ENCODE data around the gene GSG1. TPM values are rescaled to one million over a fixed set of nuclear protein-coding genes. Genes with fewer than 3 reads are reported as not detected.

Gene GSG1
- total and polyA plus RNA-seq, 4 donors, result not detected

DNA sequence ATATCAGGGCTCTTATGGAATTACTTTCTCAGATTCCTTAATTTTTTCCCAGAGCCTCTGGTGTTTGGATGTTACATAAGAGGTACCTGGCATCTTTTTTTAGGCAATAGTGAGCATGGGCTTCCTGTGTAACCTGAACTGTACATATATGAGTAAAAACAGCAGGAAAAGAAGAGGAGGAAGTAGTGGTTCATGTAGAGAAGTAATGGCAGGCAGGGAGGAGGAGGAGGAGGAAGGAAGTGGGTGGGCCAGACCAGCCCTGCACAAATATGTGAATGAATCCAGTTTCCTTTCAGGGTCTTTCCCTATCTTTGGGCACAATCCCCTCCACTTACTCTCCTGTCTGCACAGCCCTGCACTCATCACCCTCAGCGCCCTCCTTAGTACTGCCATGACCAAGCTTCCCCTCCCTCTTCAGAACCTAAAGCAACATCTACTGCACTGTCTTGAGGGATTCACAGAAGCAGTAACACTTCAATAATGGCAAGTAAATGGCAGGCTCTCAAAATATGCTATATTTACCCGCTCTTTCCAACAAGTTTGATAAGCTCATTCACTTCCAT, 40.9 kb upstream of the GSG1 start:
- intact Hi-C loops (cut with DNase I), result no loop called here
- ATAC-seq (ENCODE audit: low FRiP score) (no peak), DNase-seq (no peak)
- H3K36me3 ChIP-seq (ENCODE audit: control insufficient read depth in 1 of 2, insufficient read depth in 2 of 2, low read length in 1 of 2), result no peaks in the 10 kb centered on the region
- H3K9me3 ChIP-seq (ENCODE audit: control insufficient read depth, low read length), result no peaks in the 10 kb centered on the region
- no peak overlapping the region for H3K27ac ChIP-seq (ENCODE audit: low read depth in 1 of 2, low read length in 2 of 2)
- H3K4me3 ChIP-seq (ENCODE audit: low read length in 2 of 2), result no peak overlapping the region
- H3K27me3 ChIP-seq (ENCODE audit: control insufficient read depth in 1 of 2, insufficient read depth in 2 of 2, low read length in 1 of 2), result no peaks in the 10 kb centered on the region
- peaks cover 0 to 4% of the 10 kb centered on the region in 2 donors for H3K4me1 ChIP-seq (ENCODE audit: control insufficient read depth in 1 of 2, insufficient read depth in 2 of 2, low read length in 2 of 2)
- WGBS, 2 donors, result 84 to 95% methylated on average over 2 of the region's 2 CpGs

DNA sequence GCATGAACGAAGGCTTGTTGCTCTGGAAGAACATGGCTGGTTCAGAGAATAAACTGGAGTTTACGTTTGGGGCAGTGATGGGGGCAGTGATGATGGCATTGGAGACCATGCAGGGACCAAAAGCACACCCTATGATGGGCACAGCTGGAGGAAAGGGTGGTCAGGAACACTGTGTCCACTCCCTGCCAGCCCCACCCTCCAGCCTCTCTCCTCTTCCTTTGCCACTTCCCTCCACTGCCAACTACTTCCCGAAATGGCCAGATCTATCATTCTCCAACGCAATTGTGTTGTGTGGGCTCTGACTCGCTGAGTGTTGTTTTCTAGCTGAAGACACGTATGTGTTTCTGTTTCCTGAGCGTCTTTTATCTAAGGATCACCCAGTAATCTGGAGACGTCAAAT, 39.3 kb upstream of the GSG1 start:
- Histone ChIP-seq H3K27me3 (ENCODE audit: control insufficient read depth in 1 of 2, insufficient read depth in 2 of 2, low read length in 1 of 2) (no peaks in the 10 kb centered on the region), H3K27ac (ENCODE audit: low read depth in 1 of 2, low read length in 2 of 2) (no peak overlapping the region), H3K9me3 (ENCODE audit: control insufficient read depth, low read length) (no peaks in the 10 kb centered on the region), H3K36me3 (ENCODE audit: control insufficient read depth in 1 of 2, insufficient read depth in 2 of 2, low read length in 1 of 2) (no peaks in the 10 kb centered on the region), H3K4me3 (ENCODE audit: low read length in 2 of 2) (no peak overlapping the region), H3K4me1 (ENCODE audit: control insufficient read depth in 1 of 2, insufficient read depth in 2 of 2, low read length in 2 of 2) (no peaks in the 10 kb centered on the region)
- 91 to 94% methylated on average over 8 of the region's 8 CpGs for WGBS, 2 donors
- ATAC-seq (ENCODE audit: low FRiP score), result no peak
- intact Hi-C loops (cut with DNase I), result no loop called here
- DNase-seq, result no peak

DNA sequence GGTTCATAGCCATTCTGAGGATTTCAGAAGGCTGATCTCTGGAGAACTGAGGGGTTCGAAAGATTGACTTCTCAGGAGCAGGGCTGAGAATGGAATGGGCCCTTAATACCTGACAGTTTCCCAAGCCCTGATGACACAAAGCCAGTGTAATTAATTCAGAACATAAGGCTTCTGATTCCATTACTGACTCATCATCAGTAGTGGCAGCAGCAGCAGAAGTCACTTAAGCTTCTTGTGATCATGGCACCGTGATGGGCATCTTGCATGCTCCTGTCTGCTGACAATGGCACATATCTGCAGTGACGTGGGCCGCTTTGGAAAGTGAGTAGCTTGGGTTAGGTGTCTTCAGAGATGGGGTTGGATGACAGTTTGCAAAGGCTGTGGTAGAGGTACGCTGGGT, 38.2 kb upstream of the GSG1 start:
- Histone ChIP-seq H3K36me3 (ENCODE audit: control insufficient read depth in 1 of 2, insufficient read depth in 2 of 2, low read length in 1 of 2) (no peaks in the 10 kb centered on the region), H3K27ac (ENCODE audit: low read depth in 1 of 2, low read length in 2 of 2) (no peak overlapping the region), H3K9me3 (ENCODE audit: control insufficient read depth, low read length) (no peaks in the 10 kb centered on the region), H3K27me3 (ENCODE audit: control insufficient read depth in 1 of 2, insufficient read depth in 2 of 2, low read length in 1 of 2) (no peaks in the 10 kb centered on the region), H3K4me3 (ENCODE audit: low read length in 2 of 2) (no peak overlapping the region), H3K4me1 (ENCODE audit: control insufficient read depth in 1 of 2, insufficient read depth in 2 of 2, low read length in 2 of 2) (no peaks in the 10 kb centered on the region)
- intact Hi-C loops (cut with DNase I), result no loop called here
- no peak for ATAC-seq (ENCODE audit: low FRiP score)
- 93 to 94% methylated on average over 5 of the region's 5 CpGs for WGBS, 2 donors
- no peak for DNase-seq

DNA sequence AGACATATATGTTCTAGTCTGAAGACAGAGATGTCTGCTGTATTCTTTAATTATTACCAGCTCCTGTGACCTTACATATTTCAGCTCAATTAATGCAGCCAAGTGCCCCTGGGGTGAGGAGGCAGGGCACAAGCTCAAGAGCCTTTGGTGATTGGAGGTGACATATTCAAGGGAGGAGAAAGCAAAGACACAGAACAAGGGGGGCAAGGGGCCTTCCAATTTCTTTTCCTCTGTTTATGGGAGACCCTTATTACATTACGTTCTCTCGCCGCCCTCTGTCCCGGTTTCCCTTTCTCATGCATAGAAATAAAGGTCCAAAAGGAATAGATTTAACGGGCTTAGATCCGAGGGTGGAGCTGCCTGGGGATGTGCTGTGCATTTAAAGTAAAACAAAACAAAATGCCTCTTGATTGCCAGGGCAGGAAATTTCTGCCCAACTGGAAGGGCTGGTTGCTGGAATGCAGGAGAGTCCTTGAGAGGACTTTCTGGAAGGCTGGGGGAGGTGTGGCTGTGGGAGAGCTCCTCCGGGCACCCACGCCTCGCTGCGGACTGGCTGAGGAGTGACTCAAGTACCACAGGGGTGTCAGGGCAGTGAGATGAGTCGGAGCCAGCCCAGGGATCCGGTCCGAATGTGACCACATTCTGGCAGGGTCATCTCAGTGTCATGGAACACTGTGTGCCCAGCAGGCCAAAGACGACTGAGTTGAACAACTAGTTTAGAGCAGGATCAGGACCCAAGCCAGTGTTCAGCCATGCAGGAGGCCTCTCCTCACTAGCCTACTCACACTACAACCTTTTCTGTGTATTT, 32.1 kb upstream of the GSG1 start:
- ATAC-seq (ENCODE audit: low FRiP score) (peak; percentile 55), DNase-seq (peak; percentile 60 to 81)

DNA sequence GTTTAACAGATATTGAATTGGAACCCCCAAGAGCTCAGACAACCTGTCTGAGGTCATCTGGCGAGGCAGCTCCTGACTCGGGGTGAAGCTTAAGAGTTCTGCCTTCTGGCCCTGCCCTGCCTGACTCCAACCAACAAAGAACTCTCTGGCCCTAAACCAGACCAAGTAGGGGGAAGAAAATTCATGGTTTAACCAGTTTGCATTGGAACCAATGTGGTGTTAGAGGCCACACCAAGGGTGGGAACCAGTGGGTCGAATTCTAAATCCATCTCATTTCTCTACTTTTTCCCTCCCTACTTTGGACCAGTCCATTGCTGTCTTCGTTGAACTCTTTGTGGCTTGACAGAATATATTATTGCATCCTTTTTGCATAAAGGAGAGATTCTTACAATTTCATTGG, 30.4 kb upstream of the GSG1 start:
- H3K9me3 ChIP-seq (ENCODE audit: control insufficient read depth, low read length), result no peaks in the 10 kb centered on the region
- no peak for ATAC-seq (ENCODE audit: low FRiP score)
- no peaks in the 10 kb centered on the region for H3K36me3 ChIP-seq (ENCODE audit: control insufficient read depth in 1 of 2, insufficient read depth in 2 of 2, low read length in 1 of 2)
- intact Hi-C loops (cut with DNase I), result no loop called here
- 90 to 91% methylated on average over 4 of the region's 4 CpGs for WGBS, 2 donors
- H3K27ac ChIP-seq (ENCODE audit: low read depth in 1 of 2, low read length in 2 of 2), result no peak overlapping the region
- no peaks in the 10 kb centered on the region for H3K27me3 ChIP-seq (ENCODE audit: control insufficient read depth in 1 of 2, insufficient read depth in 2 of 2, low read length in 1 of 2)
- no peak for DNase-seq
- no peaks in the 10 kb centered on the region for H3K4me1 ChIP-seq (ENCODE audit: control insufficient read depth in 1 of 2, insufficient read depth in 2 of 2, low read length in 2 of 2)
- no peak overlapping the region for H3K4me3 ChIP-seq (ENCODE audit: low read length in 2 of 2)

More for the DNA sequence above, 32.1 kb upstream of the GSG1 start:
- Histone ChIP-seq H3K27me3 (ENCODE audit: control insufficient read depth in 1 of 2, insufficient read depth in 2 of 2, low read length in 1 of 2) (no peaks in the 10 kb centered on the region), H3K4me3 (ENCODE audit: low read length in 2 of 2) (no peak overlapping the region), H3K4me1 (ENCODE audit: control insufficient read depth in 1 of 2, insufficient read depth in 2 of 2, low read length in 2 of 2) (no peaks in the 10 kb centered on the region), H3K36me3 (ENCODE audit: control insufficient read depth in 1 of 2, insufficient read depth in 2 of 2, low read length in 1 of 2) (no peaks in the 10 kb centered on the region), H3K9me3 (ENCODE audit: control insufficient read depth, low read length) (no peaks in the 10 kb centered on the region), H3K27ac (ENCODE audit: low read depth in 1 of 2, low read length in 2 of 2) (no peak overlapping the region)
- intact Hi-C loops (cut with DNase I), result no loop called here
- 54 to 60% methylated on average over 14 of the region's 14 CpGs for WGBS, 2 donors

DNA sequence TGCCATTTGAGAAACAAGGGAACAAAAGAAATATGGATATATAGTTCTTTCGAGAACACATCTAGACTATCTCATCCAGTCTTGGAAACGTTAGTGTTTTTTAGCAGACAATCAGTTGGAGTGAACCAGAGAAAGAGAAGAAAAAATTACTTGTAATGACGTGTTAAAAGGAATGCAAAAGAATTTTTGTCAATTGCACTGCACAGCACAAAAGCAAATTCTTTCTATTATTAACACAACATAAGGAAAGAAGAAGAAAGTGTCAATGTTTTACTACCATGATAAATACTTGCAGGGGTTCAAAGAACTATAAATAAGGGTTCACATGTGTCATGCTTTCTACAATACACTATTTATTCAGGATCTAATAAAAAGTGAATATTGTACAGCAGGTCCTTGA, 27.5 kb upstream of the GSG1 start:
- WGBS, 2 donors, result 36 to 42% methylated on average over 3 of the region's 3 CpGs
- no peak for DNase-seq
- ATAC-seq (ENCODE audit: low FRiP score), result no peak
- H3K27ac ChIP-seq (ENCODE audit: low read depth in 1 of 2, low read length in 2 of 2), result no peak overlapping the region
- H3K27me3 ChIP-seq (ENCODE audit: control insufficient read depth in 1 of 2, insufficient read depth in 2 of 2, low read length in 1 of 2), result no peaks in the 10 kb centered on the region
- H3K36me3 ChIP-seq (ENCODE audit: control insufficient read depth in 1 of 2, insufficient read depth in 2 of 2, low read length in 1 of 2), result no peaks in the 10 kb centered on the region
- no peaks in the 10 kb centered on the region for H3K4me1 ChIP-seq (ENCODE audit: control insufficient read depth in 1 of 2, insufficient read depth in 2 of 2, low read length in 2 of 2)
- no peak overlapping the region for H3K4me3 ChIP-seq (ENCODE audit: low read length in 2 of 2)
- intact Hi-C loops (cut with DNase I), result no loop called here
- H3K9me3 ChIP-seq (ENCODE audit: control insufficient read depth, low read length), result no peaks in the 10 kb centered on the region

DNA sequence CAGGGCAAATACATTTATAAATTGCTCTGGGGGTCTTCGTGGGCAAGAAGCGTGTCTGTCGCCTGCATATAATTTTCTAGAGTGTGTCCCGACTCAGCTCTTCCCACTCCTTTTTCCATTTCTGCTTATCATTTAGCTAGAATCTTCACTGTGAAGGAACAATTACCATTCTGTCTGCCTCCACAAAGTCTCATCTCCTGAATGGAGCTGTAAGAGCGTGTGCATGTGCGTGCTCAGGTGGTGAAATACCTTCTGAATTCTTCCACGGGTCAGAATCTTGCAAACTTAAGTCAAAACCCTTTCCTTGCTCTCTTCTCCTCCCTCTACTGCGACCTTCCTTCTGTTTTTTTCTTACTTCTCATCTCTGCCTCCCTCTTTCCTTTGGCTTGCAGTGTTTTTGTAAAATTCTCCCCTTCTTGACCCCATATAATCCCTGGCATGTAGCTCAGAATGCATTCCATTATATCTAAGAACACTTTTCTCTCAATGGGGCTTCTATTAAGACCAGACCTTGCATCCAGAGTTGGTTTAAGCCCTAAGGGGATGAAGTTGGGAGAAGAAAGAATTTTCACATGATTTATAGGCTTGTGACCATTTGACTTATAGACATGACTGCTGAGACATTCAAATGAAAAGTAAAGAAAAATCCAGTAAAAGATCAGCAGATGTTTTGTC, 25.0 kb upstream of the GSG1 start:
- intact Hi-C loops (cut with DNase I), result no loop called here
- Histone ChIP-seq H3K36me3 (ENCODE audit: control insufficient read depth in 1 of 2, insufficient read depth in 2 of 2, low read length in 1 of 2) (no peaks in the 10 kb centered on the region), H3K4me1 (ENCODE audit: control insufficient read depth in 1 of 2, insufficient read depth in 2 of 2, low read length in 2 of 2) (no peaks in the 10 kb centered on the region), H3K9me3 (ENCODE audit: control insufficient read depth, low read length) (no peaks in the 10 kb centered on the region), H3K4me3 (ENCODE audit: low read length in 2 of 2) (no peak overlapping the region), H3K27ac (ENCODE audit: low read depth in 1 of 2, low read length in 2 of 2) (no peak overlapping the region), H3K27me3 (ENCODE audit: control insufficient read depth in 1 of 2, insufficient read depth in 2 of 2, low read length in 1 of 2) (no peaks in the 10 kb centered on the region)
- 81 to 84% methylated on average over 8 of the region's 8 CpGs for WGBS, 2 donors
- no peak for ATAC-seq (ENCODE audit: low FRiP score)
- no peak for DNase-seq

DNA sequence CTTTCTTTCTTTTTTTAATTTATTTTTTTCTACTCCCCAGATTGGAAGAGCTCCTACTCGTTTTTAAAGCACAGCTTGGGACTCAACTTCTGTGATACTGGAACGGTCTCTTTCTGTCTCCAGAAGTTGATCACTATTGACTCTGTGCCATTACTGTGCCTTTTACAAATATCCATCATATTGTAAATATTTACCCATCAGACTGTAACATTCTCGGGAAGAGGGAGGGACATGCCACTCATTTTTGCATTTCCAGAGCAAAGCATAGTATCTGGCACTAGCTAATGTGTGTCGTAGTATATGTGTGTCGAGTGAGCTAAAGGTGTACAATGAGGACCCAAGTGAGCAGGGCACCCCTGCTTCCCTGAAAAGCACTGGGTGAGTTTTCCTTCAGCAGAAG, 24.0 kb upstream of the GSG1 start:
- DNase-seq (no peak), ATAC-seq (ENCODE audit: low FRiP score) (no peak)
- Histone ChIP-seq H3K4me3 (ENCODE audit: low read length in 2 of 2) (no peak overlapping the region), H3K4me1 (ENCODE audit: control insufficient read depth in 1 of 2, insufficient read depth in 2 of 2, low read length in 2 of 2) (no peaks in the 10 kb centered on the region), H3K27me3 (ENCODE audit: control insufficient read depth in 1 of 2, insufficient read depth in 2 of 2, low read length in 1 of 2) (no peaks in the 10 kb centered on the region), H3K27ac (ENCODE audit: low read depth in 1 of 2, low read length in 2 of 2) (no peak overlapping the region), H3K9me3 (ENCODE audit: control insufficient read depth, low read length) (no peaks in the 10 kb centered on the region), H3K36me3 (ENCODE audit: control insufficient read depth in 1 of 2, insufficient read depth in 2 of 2, low read length in 1 of 2) (no peaks in the 10 kb centered on the region)
- intact Hi-C loops (cut with DNase I), result no loop called here
- WGBS, 2 donors, result 53 to 61% methylated on average over 5 of the region's 5 CpGs

DNA sequence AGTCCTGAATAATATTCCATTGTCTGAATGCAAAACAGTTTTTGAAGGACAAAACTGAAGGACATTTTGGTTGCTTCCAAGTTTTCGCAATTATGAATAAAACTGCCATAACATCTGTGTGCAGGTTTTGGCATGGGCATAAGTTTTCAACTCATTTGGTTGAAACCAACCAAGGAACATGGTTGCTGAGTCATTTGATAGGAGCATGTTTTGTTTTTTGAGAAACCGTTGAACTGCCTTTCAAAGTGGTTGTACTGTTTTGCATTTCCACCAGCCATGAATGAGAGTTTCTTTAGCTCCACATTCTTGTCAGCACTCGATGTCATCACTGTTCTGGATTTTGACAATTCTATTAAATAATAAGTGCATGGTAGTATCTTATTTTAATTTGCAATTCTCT, 23.0 kb upstream of the GSG1 start:
- intact Hi-C loops (cut with DNase I), result no loop called here
- ATAC-seq (ENCODE audit: low FRiP score) (no peak), DNase-seq (no peak)
- no peak overlapping the region for H3K4me3 ChIP-seq (ENCODE audit: low read length in 2 of 2)
- WGBS, 2 donors, result 84 to 87% methylated on average over 3 of the region's 3 CpGs
- H3K27me3 ChIP-seq (ENCODE audit: control insufficient read depth in 1 of 2, insufficient read depth in 2 of 2, low read length in 1 of 2), result no peaks in the 10 kb centered on the region
- no peaks in the 10 kb centered on the region for H3K9me3 ChIP-seq (ENCODE audit: control insufficient read depth, low read length)
- no peaks in the 10 kb centered on the region for H3K4me1 ChIP-seq (ENCODE audit: control insufficient read depth in 1 of 2, insufficient read depth in 2 of 2, low read length in 2 of 2)
- no peaks in the 10 kb centered on the region for H3K36me3 ChIP-seq (ENCODE audit: control insufficient read depth in 1 of 2, insufficient read depth in 2 of 2, low read length in 1 of 2)
- H3K27ac ChIP-seq (ENCODE audit: low read depth in 1 of 2, low read length in 2 of 2), result no peak overlapping the region
